ENCODE data around the gene HIPK3.

HIPK3 gene

DNA sequence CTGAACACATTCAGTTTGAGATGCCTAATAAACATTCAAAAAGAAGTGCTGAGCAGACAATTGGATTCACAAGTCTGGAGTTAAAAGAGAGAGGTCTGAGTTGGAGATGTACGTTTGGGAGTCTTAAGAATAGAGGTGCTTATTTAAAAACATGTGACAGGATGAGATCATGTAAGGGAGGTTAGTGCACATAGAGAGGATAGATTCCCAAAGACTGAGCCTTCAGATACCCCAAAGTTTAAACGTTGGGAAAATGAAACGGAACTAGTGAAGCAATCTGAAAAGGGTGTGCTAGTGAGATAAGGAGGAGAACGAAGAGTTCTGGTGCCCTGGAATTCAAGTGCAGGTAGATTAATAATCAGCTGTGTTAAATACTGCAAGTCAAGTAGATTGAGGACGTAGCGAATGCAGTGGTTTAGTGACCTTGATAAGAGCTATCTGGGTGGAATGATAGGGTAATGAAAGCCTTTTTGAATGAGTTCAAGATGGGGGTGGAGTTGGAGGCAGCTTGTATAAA lies 63.7 kb downstream of the HIPK3 start:
- no peak for DNase-seq (ENCODE audit: insufficient read length, low spot score)
- FAIRE-seq: no peak
- TF ChIP-seq, protein P1, sequence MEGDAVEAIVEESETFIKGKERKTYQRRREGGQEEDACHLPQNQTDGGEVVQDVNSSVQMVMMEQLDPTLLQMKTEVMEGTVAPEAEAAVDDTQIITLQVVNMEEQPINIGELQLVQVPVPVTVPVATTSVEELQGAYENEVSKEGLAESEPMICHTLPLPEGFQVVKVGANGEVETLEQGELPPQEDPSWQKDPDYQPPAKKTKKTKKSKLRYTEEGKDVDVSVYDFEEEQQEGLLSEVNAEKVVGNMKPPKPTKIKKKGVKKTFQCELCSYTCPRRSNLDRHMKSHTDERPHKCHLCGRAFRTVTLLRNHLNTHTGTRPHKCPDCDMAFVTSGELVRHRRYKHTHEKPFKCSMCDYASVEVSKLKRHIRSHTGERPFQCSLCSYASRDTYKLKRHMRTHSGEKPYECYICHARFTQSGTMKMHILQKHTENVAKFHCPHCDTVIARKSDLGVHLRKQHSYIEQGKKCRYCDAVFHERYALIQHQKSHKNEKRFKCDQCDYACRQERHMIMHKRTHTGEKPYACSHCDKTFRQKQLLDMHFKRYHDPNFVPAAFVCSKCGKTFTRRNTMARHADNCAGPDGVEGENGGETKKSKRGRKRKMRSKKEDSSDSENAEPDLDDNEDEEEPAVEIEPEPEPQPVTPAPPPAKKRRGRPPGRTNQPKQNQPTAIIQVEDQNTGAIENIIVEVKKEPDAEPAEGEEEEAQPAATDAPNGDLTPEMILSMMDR (IDR thresholded peaks at IDR 0.05; ENCODE audit: insufficient read depth, missing control alignments): no peak

DNA sequence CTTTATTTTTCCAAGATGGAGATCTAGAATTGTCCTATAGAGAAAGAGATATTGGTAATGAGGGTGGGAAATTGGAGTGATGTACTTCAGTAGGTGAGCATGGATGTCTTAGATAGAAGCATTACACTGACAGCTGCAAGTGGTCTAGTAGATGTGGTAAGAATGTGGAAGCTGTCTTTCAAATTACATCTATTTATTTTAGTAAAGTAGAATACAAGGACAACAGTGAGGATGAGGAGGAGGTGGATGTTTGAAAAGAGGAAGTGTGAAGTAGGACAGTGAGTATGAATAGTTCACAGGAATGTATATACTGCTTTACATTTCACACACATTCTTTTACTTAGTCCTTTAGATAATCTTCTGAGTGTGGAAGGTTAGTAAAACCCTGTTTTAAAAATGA lies 64.2 kb downstream of the HIPK3 start:
- DNase-seq (ENCODE audit: insufficient read length, low spot score) (no peak), FAIRE-seq (no peak)
- TF ChIP-seq, protein P1 (IDR thresholded peaks at IDR 0.05; ENCODE audit: insufficient read depth, missing control alignments): no peak

DNA sequence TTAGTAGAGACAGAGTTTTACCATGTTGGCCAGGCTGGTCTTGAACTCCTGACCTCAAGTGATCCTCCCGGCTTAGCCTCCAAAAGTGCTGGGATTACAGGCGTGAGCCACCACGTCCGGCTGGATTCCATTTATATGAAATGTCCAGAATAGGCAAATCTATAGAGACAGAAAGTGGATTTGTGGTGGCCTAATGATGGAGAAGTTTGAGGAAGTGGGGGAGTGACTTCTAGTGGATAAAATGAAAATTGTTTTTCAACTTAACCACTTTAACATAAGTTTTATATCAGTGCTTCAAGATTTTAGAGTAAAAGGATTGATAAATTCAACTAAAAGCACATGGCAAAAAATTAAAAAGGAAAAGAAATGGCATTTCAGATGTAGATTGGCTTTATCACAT lies 66.2 kb downstream of the HIPK3 start:
- DNase-seq (ENCODE audit: insufficient read length, low spot score) (no peak), FAIRE-seq (no peak)
- TF ChIP-seq, protein P1 (IDR thresholded peaks at IDR 0.05; ENCODE audit: insufficient read depth, missing control alignments): no peak

DNA sequence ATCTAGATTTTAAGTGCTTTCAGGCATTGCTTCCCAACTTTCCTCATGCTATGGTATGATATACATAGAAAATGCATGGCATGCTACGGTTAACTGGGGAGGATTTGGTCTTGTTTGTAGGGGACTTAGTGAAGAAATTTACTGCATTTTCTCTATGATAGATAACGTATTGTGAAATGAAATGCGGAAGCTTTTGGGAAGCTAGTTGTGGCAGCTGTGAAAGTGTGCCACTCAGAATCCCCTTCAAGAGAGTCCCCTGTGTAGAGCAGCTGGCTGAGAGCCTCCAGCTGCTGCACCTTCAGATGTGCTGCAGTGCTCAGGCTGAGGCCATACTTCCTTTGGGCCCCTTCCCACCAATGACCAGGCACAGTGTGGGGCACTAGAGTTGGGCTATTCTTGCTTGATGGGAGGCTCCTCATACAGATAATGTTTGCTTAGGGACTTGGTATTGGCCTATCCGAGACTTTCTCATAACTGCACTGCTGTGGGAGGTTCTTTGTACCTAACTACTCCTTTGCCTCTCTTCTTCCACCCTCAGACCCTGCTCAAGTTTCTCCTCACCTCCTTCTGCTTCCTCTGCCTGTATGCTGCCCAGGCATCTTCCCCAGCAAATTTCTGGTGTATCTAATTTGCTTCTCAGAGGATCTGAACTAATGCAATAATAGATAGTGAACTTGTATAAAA lies 67.3 kb downstream of the HIPK3 start:
- no peak for FAIRE-seq

DNA sequence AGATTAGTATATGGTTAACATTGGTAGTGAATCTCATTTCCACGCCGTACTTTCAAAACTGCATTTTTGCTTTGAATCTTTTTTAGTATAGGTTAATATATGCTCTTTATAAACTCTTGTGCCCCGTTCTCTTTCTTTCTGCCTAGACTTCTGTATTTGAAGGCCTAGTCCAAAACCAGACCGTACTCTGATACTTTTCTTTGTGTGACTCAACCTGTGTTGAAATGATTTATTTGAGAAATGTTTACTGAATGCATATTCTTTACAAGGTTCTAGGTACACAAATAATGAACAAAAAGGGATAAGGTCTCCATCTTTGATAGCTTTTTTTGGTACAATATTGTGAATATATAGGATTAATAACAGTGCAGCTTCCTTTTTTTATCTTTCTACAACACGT lies 68.3 kb downstream of the HIPK3 start:
- FAIRE-seq: no peak
- no peak for DNase-seq (ENCODE audit: insufficient read length, low spot score)
- TF ChIP-seq, protein P1 (IDR thresholded peaks at IDR 0.05; ENCODE audit: insufficient read depth, missing control alignments): no peak

More for the DNA sequence above, 67.3 kb downstream of the HIPK3 start:
- DNase-seq (ENCODE audit: insufficient read length, low spot score): no peak
- TF ChIP-seq, protein P1 (IDR thresholded peaks at IDR 0.05; ENCODE audit: insufficient read depth, missing control alignments): no peak

DNA sequence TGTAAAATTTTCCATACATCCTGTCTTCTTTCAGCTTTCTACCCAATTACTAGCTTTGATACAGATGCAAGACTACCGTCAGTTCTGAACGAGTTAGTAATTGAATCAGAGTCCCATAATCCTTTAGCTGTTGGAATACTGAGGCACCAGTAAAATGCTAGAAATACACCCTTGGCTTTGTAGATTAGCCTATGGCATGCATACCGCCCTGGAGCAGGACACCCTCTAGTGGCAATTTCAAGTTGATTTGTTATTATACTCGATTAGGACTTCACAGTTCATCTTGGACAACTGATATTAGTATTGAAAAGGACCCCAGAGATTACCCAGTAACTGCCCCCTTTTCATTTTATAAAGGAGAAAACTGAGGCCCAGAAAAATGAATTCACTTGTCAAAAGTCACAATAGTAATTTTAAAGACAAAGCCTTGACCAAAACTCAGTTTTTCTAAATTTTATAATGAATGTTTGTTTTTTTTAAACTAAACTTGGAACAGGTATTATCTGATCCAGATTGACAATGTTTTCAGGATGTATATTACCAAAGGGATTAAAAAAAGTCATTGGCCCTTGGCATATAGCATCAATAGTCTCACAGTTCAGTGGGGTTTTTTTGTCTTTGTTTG lies 72.6 kb downstream of the HIPK3 start:
- TF ChIP-seq, protein P1 (IDR thresholded peaks at IDR 0.05; ENCODE audit: insufficient read depth, missing control alignments): peak; percentile 62
- no peak for DNase-seq (ENCODE audit: insufficient read length, low spot score)
- FAIRE-seq: no peak

DNA sequence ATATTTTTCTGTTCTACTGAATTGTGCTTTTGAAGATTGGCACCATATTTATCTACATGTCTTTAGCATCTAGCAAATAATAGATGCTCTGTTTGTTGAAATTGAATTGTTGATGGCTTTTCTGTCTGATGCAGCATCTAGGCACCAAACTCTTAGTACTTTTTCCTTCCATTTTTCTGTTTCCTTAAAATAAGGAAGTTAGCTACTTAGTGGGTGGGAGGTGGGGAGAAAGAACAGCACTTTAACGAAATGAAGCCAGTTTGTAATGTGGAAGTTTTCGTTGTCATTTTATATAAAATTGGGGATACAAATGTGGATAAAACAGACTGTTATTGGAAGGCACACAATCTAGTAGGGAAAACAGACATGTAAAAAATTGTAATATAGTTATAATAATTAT lies 76.6 kb downstream of the HIPK3 start:
- DNase-seq (ENCODE audit: insufficient read length, low spot score) (no peak), FAIRE-seq (no peak)
- TF ChIP-seq, protein P1 (IDR thresholded peaks at IDR 0.05; ENCODE audit: insufficient read depth, missing control alignments): no peak

Measured in D721Med (cell line).